Activated T-helper 1 cell treated with anti-CD3 and anti-CD28 coated beads, Interleukin-12 subunit alpha, Interleukin-12 subunit beta, Interleukin-2, Interleukin-4 antibody, amounts not matched to agents 30 ng/mL and 10 ng/mL and 1 ng/mL, durations not matched to agents 14 hours and 24 hours and 36 hours (primary cell): ENCODE measurements around the gene CLDN24. TPM values are rescaled to one million over a fixed set of nuclear protein-coding genes. Genes with fewer than 3 reads are reported as not detected.

Source experiments
- DNase-seq: peaks from one replicate; pipeline ENCODE4 v3.0.0; 2021; ENCODE audit warnings: low spot score
- H3K27ac Mint-ChIP-seq: one replicate; pipeline ENCODE4 v1.8.0; 2021; ENCODE audit warnings: mild to moderate bottlenecking, mixed read lengths
- H3K27me3 Mint-ChIP-seq: one replicate; pipeline ENCODE4 v1.8.0; 2022; ENCODE audit warnings: mild to moderate bottlenecking, moderate library complexity, mixed read lengths; ENCODE audit not compliant: insufficient read depth
- H3K36me3 Mint-ChIP-seq: one replicate; pipeline ENCODE4 v1.8.0; 2021; ENCODE audit warnings: low read depth, mixed read lengths
- H3K4me1 Mint-ChIP-seq: one replicate; pipeline ENCODE4 v1.8.0; 2021; ENCODE audit warnings: low read depth, mixed read lengths
- H3K4me3 Mint-ChIP-seq: one replicate; pipeline ENCODE4 v1.8.0; 2021; ENCODE audit warnings: mild to moderate bottlenecking, moderate library complexity, mixed read lengths
- H3K9me3 Mint-ChIP-seq: one replicate; pipeline ENCODE4 v1.8.0; 2021; ENCODE audit warnings: mixed read lengths
- intact Hi-C: fragments of 100-400 bp; cut with micrococcal nuclease; formaldehyde crosslinking; loops from one replicate; pipeline ENCODE4 v1.15.1; 2024
- total RNA-seq: library from RNA; stranded (reverse); gene quantifications from 2 replicates; pipeline ENCODE4 v1.2.3, GENCODE V29; 2022

Gene CLDN24
- total RNA-seq, 1 donor from 2014 or later, result not detected

DNA sequence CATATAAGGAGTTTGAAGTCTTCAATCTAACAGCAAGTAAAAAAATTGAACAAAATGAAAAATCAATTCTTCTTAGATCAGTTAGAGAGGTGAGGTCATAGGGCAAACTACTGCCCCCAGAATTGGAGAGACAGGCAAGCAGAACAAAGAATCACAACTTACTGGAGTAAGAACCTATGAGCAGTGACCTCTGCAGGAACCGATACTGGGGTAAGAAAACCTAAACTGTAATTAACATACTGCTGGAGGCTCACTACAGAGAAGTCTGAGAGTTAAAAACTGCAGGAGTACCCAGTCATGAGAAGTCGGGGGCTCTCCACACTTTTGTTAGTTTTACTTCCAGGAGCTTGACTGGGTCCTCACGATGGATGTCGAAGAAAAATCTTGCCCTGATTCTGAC is 18.2 kb downstream of the CLDN24 start:
- no peak overlapping the region for H3K4me3 Mint-ChIP-seq

DNA sequence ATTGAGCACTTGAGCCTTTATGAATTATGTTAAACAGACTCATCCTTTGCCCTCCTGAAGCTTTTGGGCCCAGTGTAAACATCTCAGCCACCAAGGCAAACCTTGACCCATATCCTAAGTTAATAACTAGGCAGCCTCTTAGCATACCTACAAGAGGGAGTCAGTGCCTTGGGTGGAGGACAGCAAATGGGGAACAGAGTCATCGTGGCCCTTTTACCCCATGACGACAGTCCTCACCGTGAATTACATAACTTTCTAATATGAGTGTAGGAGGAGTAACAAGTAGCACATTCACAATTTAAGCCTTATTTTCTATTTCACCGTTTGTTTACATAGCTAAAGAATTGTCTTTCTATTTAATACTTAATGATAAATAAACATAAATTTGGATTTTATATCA is 18.9 kb downstream of the CLDN24 start:
- intact Hi-C loops, result no loop called here
- Mint-ChIP-seq H3K4me3 (no peak overlapping the region), H3K9me3 (no peaks in the 10 kb centered on the region), H3K27ac (no peak overlapping the region), H3K4me1 (no peaks in the 10 kb centered on the region), H3K27me3 (peaks cover 3% of the 10 kb centered on the region), H3K36me3 (no peaks in the 10 kb centered on the region)
- DNase-seq, result no peak

More for the DNA sequence above, 18.2 kb downstream of the CLDN24 start:
- intact Hi-C loops, result no loop called here
- Mint-ChIP-seq H3K27ac (no peak overlapping the region), H3K27me3 (peaks cover 6% of the 10 kb centered on the region), H3K36me3 (no peaks in the 10 kb centered on the region), H3K9me3 (no peaks in the 10 kb centered on the region), H3K4me1 (no peaks in the 10 kb centered on the region)
- DNase-seq, result no peak

DNA sequence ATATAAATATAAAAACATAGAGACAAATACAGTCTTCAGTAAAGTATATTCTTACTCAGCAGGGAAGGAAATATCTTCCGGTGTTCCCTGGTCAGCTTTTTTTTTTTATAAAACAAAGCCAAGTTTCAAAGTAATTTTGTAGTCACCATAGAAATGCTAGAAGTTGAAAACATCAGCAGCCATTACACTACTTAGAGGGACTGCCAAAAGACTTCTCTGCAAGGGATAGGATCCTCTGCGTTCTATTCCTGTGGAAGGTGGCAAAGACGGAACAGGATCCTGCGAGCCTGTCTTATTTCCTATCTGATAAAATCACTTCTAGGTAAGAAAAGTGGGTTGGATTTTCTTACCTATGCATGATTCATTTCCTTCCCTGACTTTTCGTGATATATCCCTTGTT is 21.6 kb downstream of the CLDN24 start:
- Mint-ChIP-seq H3K27me3 (no peaks in the 10 kb centered on the region), H3K4me3 (no peak overlapping the region), H3K27ac (no peak overlapping the region), H3K4me1 (no peaks in the 10 kb centered on the region), H3K36me3 (no peaks in the 10 kb centered on the region), H3K9me3 (no peaks in the 10 kb centered on the region)
- intact Hi-C loops, result no loop called here
- no peak for DNase-seq

DNA sequence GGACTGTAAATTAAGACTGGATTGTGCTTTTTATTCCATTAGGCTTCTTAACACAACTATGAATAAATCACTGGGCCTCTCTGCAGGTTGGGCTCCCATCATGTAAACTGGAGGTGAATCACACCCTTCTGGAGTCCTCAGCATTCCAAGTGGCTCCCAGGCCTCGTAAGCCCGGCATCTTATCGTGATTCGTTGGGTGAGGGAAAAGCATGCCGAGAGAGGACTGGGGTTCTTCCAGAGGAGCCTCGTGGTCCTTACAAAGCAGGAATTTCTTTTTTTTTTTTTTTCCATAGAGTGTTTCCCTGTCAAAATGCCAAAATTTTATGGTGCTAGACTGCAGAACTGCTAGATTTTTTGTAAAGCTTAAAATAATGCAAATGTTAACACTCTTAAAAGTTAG is 22.2 kb downstream of the CLDN24 start:
- intact Hi-C loops, result no loop called here
- Mint-ChIP-seq H3K4me3 (no peak overlapping the region), H3K36me3 (no peaks in the 10 kb centered on the region), H3K9me3 (no peaks in the 10 kb centered on the region), H3K4me1 (no peaks in the 10 kb centered on the region), H3K27ac (no peak overlapping the region), H3K27me3 (no peaks in the 10 kb centered on the region)
- DNase-seq, result no peak

DNA sequence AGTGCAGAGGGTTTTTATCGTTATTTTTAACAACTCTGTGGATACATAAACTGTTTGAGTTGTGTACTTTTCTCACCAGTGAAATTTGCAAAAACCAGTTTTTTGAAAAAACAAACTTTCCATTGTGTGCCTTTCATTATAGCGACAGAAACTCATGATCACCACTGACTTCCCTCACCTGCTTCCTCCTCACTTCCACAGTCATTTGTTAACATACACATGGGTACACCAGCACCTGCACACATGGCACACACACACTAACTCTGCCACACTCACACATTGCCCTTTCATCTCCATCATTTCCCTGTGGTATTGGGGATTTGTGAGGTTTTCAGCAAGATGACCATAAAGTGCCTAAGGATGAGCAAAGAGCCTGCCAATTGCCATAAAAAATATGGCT is 22.8 kb downstream of the CLDN24 start:
- Mint-ChIP-seq H3K27me3 (no peaks in the 10 kb centered on the region), H3K4me3 (no peak overlapping the region), H3K36me3 (no peaks in the 10 kb centered on the region), H3K27ac (no peak overlapping the region), H3K9me3 (no peaks in the 10 kb centered on the region), H3K4me1 (no peaks in the 10 kb centered on the region)
- intact Hi-C loops, result no loop called here
- no peak for DNase-seq

DNA sequence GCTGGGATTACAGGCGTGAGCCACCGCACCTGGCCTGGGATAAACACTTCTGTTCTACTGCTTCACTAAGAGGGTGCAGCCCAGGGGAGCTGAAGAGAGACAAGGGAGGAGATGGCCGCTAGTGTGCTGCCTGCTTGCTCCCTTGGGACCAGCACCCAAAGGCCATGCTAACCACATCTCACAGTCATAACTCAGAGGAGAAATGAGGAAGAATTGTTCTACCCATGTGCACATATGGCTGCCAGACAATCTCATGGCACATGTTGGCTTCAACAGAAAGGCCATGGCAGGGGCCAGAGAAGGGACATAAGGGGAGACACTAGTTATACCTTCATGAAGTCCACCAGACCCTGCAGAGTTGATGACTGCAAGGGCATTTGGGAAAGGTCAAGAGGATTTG is 24.6 kb downstream of the CLDN24 start:
- H3K36me3 Mint-ChIP-seq, result no peaks in the 10 kb centered on the region
- no peak for DNase-seq
- no peaks in the 10 kb centered on the region for H3K4me1 Mint-ChIP-seq
- no peaks in the 10 kb centered on the region for H3K9me3 Mint-ChIP-seq
- no peak overlapping the region for H3K27ac Mint-ChIP-seq
- H3K27me3 Mint-ChIP-seq, result no peaks in the 10 kb centered on the region
- H3K4me3 Mint-ChIP-seq, result no peak overlapping the region
- intact Hi-C loops, result no loop called here

DNA sequence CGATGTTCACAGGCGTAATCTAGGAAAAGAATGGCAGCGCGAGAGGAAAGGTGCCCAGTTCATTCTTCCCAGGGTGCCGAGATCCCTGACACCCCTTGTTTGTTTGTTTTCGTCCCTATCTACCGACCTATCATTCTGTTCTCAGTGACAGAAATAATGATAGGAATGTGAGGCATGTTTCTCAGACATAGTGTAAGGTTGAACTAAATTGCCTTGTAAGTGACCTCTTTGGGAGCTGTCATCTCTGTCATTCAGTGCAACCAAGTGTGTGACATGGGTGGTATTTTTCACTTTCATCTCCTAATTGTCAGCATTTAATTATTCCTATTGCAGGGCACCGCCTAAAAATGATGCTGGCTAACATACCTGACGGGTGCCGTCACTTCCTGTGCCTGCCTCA is 26.5 kb downstream of the CLDN24 start:
- Mint-ChIP-seq H3K4me1 (no peaks in the 10 kb centered on the region), H3K9me3 (no peaks in the 10 kb centered on the region), H3K4me3 (no peak overlapping the region), H3K27ac (no peak overlapping the region), H3K36me3 (no peaks in the 10 kb centered on the region), H3K27me3 (no peaks in the 10 kb centered on the region)
- intact Hi-C loops, result no loop called here
- no peak for DNase-seq

DNA sequence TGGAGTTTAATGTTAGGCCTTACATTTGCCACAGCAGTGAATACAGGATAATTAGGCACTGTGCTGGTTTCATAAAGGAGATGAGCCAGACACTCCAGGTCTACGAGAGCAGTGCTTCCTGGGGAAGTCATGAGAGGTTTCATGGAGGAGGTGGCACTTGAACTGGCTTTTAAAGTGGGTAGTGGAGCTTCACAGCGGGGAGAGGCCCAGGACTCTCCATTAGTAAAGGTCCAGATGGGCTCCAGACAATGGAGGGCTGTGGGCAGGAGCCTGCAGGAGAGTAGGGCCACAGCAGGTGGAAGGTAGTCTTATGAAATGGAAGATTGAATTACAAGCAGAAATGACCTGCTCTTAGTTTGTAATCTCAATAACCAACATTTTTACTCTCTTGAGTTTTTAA is 31.2 kb downstream of the CLDN24 start:
- intact Hi-C loops, result no loop called here
- Mint-ChIP-seq H3K27me3 (no peaks in the 10 kb centered on the region), H3K27ac (no peak overlapping the region), H3K36me3 (no peaks in the 10 kb centered on the region), H3K4me3 (no peak overlapping the region), H3K9me3 (no peaks in the 10 kb centered on the region), H3K4me1 (no peaks in the 10 kb centered on the region)
- DNase-seq, result no peak

DNA sequence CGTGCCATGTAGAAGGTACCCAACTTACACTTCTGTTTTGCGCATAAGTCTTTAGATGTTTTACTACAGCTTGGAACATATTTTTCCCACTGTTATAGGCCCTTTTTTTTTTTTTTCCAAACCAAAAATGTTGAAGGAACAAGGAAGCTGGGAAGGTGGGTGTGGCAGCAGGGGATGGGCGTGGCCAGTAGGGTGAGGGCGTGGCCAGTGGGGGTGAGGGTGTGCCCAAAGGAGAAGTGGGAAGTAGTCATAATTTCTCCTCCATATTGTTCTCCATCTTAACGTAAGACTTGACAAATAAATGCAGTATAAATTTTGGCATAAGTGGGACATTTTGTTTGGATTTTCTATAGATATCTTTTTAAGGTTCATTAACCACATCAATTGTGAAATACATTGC is 32.5 kb downstream of the CLDN24 start:
- Mint-ChIP-seq H3K4me1 (no peaks in the 10 kb centered on the region), H3K27me3 (no peaks in the 10 kb centered on the region), H3K27ac (no peak overlapping the region), H3K4me3 (no peak overlapping the region), H3K9me3 (no peaks in the 10 kb centered on the region), H3K36me3 (no peaks in the 10 kb centered on the region)
- DNase-seq, result no peak
- intact Hi-C loops, result no loop called here

DNA sequence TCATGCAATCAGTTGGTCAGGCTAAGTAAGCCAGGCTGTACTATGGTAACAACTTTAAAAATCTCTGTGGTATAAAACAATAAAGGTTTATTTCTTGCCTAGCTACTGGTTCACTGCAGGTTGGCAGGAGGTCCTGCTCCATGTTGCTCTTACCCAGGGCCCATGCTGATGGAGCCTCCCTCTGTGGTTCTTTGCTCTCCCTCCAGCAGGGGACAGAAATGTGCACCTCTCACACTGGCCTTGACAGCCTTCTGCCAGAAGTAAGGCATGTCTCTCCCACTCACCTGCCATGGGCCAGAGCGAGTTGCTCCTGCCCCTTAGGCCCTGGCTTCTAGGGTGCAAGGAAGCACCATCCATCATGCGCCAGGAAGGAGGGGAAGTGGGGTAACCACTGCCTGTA is 33.3 kb downstream of the CLDN24 start:
- intact Hi-C loops, result no loop called here
- no peak for DNase-seq
- no peaks in the 10 kb centered on the region for H3K36me3 Mint-ChIP-seq
- H3K4me1 Mint-ChIP-seq, result no peaks in the 10 kb centered on the region
- H3K9me3 Mint-ChIP-seq, result no peaks in the 10 kb centered on the region
- H3K4me3 Mint-ChIP-seq, result no peak overlapping the region
- H3K27me3 Mint-ChIP-seq, result no peaks in the 10 kb centered on the region
- no peak overlapping the region for H3K27ac Mint-ChIP-seq

DNA sequence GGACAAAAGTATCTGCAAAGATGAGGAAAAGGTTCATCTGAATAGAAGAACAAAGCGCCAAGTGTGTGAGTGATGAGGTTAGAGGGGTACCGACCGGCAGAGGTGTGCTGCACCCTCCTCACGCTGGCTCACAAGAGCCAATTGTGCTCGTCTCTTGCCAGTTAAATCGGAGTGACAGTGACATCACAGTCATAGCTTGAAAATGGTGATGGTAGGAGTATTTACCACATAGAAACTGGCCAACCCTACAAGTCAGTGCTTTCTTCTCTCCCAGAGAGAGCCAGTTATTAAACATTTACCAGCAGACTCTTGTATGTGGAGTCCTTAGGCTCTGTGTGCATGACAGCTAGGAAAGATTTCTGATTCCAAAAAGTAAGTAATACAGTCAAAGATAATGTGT is 34.5 kb downstream of the CLDN24 start:
- Mint-ChIP-seq H3K4me3 (no peak overlapping the region), H3K27me3 (no peaks in the 10 kb centered on the region), H3K4me1 (no peaks in the 10 kb centered on the region), H3K9me3 (no peaks in the 10 kb centered on the region), H3K36me3 (no peaks in the 10 kb centered on the region), H3K27ac (no peak overlapping the region)
- intact Hi-C loops, result no loop called here
- DNase-seq, result no peak

DNA sequence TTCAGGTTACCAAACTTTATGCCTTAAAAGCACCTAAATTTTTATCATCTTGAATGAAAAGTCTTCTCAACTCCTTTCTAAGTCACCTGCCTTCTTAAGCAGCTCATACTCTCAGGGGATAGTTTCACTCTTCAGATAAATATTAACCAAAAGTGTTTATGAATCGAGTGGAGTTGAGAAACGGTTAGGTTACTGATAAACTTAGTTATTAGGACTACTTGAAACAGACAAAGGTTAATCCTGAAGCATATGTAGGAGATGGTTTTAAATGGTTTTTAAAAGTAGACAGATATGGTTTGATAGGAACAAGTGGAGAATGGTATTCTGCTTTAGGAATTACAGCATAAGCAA is 34.9 kb downstream of the CLDN24 start:
- no peak overlapping the region for H3K4me3 Mint-ChIP-seq
- no peak overlapping the region for H3K27ac Mint-ChIP-seq
- no peaks in the 10 kb centered on the region for H3K4me1 Mint-ChIP-seq
- intact Hi-C loops, result no loop called here
- no peaks in the 10 kb centered on the region for H3K36me3 Mint-ChIP-seq
- DNase-seq, result no peak
- H3K27me3 Mint-ChIP-seq, result no peaks in the 10 kb centered on the region
- no peaks in the 10 kb centered on the region for H3K9me3 Mint-ChIP-seq

DNA sequence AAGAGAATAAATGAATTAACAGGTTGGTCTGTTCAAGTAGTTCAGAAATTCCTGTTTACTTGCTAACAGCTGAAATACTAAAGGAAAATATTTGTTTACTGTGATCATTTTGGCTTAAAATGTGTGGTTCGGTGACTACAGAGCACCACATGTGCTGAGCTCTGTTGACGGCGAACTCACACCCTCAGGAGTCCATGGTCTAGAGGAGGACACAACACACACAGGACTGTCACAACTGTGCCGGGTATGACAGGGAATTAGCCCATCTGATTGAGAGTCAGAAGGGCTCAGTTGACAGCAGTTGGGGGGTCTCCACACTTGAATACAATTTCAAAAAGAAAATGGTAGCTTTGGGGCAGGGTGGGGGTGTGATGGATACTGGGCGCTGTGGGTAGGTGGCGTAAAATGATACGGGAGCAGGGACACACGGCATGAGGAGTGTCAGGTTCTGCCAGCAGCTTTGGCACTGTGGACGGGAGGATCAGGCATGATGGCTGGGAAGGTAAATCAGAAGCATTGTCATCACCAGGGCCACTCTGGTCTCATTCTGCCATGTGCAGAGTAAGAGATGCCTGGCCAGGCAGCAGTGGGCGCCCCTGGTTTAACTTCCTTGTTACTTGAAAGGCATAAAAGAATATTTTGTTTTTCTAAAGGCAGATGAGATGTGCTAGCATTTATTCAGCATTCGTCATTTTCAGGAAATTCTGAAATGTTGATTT is 35.5 kb downstream of the CLDN24 start:
- H3K27me3 Mint-ChIP-seq, result no peaks in the 10 kb centered on the region
- H3K4me1 Mint-ChIP-seq, result no peaks in the 10 kb centered on the region
- H3K36me3 Mint-ChIP-seq, result no peaks in the 10 kb centered on the region
- no peak for DNase-seq
- no peak overlapping the region for H3K27ac Mint-ChIP-seq
- no peak overlapping the region for H3K4me3 Mint-ChIP-seq
- intact Hi-C loops, result no loop called here
- no peaks in the 10 kb centered on the region for H3K9me3 Mint-ChIP-seq

DNA sequence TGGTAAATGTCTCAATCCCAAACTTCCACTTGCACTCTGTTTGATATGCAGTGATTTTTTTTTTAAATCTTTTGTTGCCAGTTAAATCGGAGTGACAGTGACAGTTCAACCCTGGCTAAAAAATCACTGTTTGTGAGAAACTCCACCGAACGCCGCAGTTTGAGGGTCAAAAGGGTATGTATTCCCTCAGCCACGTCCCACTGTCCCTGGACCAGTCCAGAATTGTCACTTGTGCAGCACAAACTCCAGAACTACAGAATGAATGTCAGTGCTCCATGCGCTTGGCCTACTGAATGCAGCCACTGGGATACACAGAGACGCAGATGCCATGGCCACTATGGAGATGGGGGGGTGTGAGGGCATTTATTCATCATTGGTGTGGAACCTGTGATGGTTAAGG is 36.3 kb downstream of the CLDN24 start:
- H3K27ac Mint-ChIP-seq, result no peak overlapping the region
- intact Hi-C loops, result no loop called here

More for the DNA sequence above, 36.3 kb downstream of the CLDN24 start:
- no peak for DNase-seq
- Mint-ChIP-seq H3K27me3 (no peaks in the 10 kb centered on the region), H3K36me3 (no peaks in the 10 kb centered on the region), H3K4me1 (no peaks in the 10 kb centered on the region), H3K9me3 (no peaks in the 10 kb centered on the region), H3K4me3 (no peak overlapping the region)
